ENCODE measurements around the gene SMURF1. TPM values are rescaled to one million over a fixed set of nuclear protein-coding genes. Genes with fewer than 3 reads are reported as not detected.

The SMURF1 gene
- total RNA-seq, 1 experiment from 2014 or later = 30.2 TPM

DNA sequence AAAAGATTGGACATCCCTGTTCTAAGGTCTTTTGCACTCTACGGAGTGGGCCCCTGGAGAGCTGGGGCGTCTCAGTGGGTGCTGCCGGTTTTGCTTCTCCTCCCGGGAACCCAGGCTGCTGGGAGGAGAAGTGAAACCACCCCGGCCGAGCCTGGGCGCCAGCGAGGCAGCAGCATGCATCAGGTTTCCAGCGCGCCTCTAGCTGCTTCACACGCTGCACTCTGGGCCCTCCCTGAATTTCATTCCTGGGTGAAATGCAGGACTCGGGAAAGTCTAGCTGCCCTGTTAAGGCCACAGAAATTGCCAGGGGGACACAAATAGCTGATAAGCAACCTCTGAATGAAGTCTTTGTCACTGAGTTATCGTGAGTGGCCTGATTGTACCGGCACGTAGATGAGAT is 138.1 kb downstream of the SMURF1 start:
- TF ChIP-seq EZH2 (IDR thresholded peaks at IDR 0.05; ENCODE audit: low read length, unreplicated experiment) = no peak
- TF ChIP-seq, protein P1, sequence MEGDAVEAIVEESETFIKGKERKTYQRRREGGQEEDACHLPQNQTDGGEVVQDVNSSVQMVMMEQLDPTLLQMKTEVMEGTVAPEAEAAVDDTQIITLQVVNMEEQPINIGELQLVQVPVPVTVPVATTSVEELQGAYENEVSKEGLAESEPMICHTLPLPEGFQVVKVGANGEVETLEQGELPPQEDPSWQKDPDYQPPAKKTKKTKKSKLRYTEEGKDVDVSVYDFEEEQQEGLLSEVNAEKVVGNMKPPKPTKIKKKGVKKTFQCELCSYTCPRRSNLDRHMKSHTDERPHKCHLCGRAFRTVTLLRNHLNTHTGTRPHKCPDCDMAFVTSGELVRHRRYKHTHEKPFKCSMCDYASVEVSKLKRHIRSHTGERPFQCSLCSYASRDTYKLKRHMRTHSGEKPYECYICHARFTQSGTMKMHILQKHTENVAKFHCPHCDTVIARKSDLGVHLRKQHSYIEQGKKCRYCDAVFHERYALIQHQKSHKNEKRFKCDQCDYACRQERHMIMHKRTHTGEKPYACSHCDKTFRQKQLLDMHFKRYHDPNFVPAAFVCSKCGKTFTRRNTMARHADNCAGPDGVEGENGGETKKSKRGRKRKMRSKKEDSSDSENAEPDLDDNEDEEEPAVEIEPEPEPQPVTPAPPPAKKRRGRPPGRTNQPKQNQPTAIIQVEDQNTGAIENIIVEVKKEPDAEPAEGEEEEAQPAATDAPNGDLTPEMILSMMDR (conservative IDR thresholded peaks at IDR 0.05; ENCODE audit: low read depth, low read length) = no peak
- DNase-seq (no peak), ATAC-seq (no peak)
- H3F3A ChIP-seq (ENCODE audit: low read length, unreplicated experiment) = no peaks in the 10 kb centered on the region
- intact Hi-C loops (cut with micrococcal nuclease) = no loop called here
- no peaks in the 10 kb centered on the region for H3K9me2 ChIP-seq (replicated peaks; ENCODE audit: low read length)
- no peaks in the 10 kb centered on the region for H4K20me1 ChIP-seq (ENCODE audit: low read length)
- no peaks in the 10 kb centered on the region for H3K9me3 ChIP-seq (ENCODE audit: low read length)
- no TSS peak for BruUV-seq (replicated peaks)
- ChIA-PET POLR2A (ENCODE audit: unreplicated experiment) (no interaction called here), CTCF (no interaction called here)
- H3K79me2 ChIP-seq (ENCODE audit: low read length) = no peaks in the 10 kb centered on the region
- H3K36me3 ChIP-seq (ENCODE audit: low read depth, low read length) = peaks cover 13% of the 10 kb centered on the region; the same call in 1 of the 2 replicates
- no peak overlapping the region for H3K27ac ChIP-seq (ENCODE audit: low read length)
- no peak overlapping the region for H3K4me3 ChIP-seq (ENCODE audit: low read length)
- no peak overlapping the region for H3K9ac ChIP-seq (ENCODE audit: low read length)
- H2AFZ ChIP-seq (ENCODE audit: low read length) = no peak overlapping the region
- H3K27me3 ChIP-seq (ENCODE audit: low read length) = no peaks in the 10 kb centered on the region
- no peak overlapping the region for H3K4me2 ChIP-seq (ENCODE audit: low read length)
- no peaks in the 10 kb centered on the region for H3K4me1 ChIP-seq (ENCODE audit: insufficient read depth, low read length)

DNA sequence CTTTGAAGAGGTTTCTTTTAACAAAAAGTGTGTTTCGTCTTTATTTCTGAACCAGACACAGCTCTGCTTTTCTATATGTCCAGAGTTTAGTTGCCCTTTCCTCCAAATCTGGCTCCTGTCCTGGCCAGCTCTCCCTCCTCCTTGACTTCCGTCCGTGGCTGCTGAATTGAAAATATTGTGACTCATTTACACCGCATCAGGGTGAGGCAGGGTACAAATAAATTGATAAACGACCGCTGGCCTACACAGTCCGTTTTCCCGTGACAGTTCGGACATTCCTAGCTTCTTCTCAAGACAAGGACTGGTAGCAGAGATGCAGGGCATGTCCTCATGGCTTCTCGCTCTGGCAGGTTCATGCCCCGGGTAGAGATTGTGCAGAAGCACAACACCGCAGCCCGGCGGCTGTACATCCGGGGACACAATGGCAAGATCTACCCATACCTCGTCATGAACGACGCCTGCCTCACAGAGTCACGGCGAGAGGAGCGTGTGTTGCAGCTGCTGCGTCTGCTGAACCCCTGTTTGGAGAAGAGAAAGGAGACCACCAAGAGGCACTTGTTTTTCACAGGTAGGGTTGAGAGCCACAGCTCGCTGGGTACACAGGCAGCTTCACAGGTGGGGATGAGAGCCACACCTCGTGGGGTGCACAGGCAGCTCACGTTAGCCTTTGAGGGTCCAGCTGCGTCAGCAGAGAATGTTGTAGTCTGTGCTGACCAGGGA is 139.0 kb downstream of the SMURF1 start:
- ChIA-PET POLR2A (ENCODE audit: unreplicated experiment) (no interaction called here), CTCF (no interaction called here)
- no peaks in the 10 kb centered on the region for H3K9me3 ChIP-seq (ENCODE audit: low read length)
- peaks cover 11% of the 10 kb centered on the region; the same call in 1 of the 2 replicates for H3K36me3 ChIP-seq (ENCODE audit: low read depth, low read length)
- ATAC-seq (no peak), DNase-seq (no peak)
- H3K4me3 ChIP-seq (ENCODE audit: low read length) = no peak overlapping the region
- H2AFZ ChIP-seq (ENCODE audit: low read length) = no peak overlapping the region
- H3K27me3 ChIP-seq (ENCODE audit: low read length) = no peaks in the 10 kb centered on the region
- TF ChIP-seq EZH2 (IDR thresholded peaks at IDR 0.05; ENCODE audit: low read length, unreplicated experiment) (no peak), EZH2phosphoT487 (IDR thresholded peaks at IDR 0.05; ENCODE audit: borderline replicate concordance, low read length) (no peak)
- TF ChIP-seq, protein P1 (conservative IDR thresholded peaks at IDR 0.05; ENCODE audit: low read depth, low read length) = no peak
- no peaks in the 10 kb centered on the region for H3K4me1 ChIP-seq (ENCODE audit: insufficient read depth, low read length)
- H3K27ac ChIP-seq (ENCODE audit: low read length) = no peak overlapping the region
- no peaks in the 10 kb centered on the region for H4K20me1 ChIP-seq (ENCODE audit: low read length)
- no peaks in the 10 kb centered on the region for H3K9me2 ChIP-seq (replicated peaks; ENCODE audit: low read length)
- H3K4me2 ChIP-seq (ENCODE audit: low read length) = no peak overlapping the region
- no peak overlapping the region for H3K9ac ChIP-seq (ENCODE audit: low read length)
- no peaks in the 10 kb centered on the region for H3F3A ChIP-seq (ENCODE audit: low read length, unreplicated experiment)
- no TSS peak for BruUV-seq (replicated peaks)
- intact Hi-C loops (cut with micrococcal nuclease) = no loop called here
- no peaks in the 10 kb centered on the region for H3K79me2 ChIP-seq (ENCODE audit: low read length)

DNA sequence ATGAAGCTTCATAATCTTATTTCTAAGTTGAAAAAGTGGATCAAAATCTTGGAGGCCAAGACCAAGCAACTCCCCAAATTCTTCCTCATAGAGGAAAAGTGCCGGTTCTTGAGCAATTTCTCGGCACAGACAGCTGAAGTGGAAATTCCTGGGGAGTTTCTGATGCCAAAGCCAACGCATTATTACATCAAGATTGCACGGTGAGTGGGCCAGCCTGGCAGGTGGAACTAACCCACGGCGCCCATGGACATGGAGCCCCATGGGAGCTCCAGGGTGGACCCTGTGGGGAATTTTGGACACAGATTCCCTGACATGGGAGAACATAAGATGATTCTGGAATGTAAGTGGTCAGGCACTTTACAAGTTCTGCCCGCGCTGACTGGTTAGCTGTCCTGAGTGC is 139.7 kb downstream of the SMURF1 start:
- ChIA-PET POLR2A (ENCODE audit: unreplicated experiment) (no interaction called here), CTCF (no interaction called here)
- H3K27ac ChIP-seq (ENCODE audit: low read length) = no peak overlapping the region
- DNase-seq = no peak
- H3K9ac ChIP-seq (ENCODE audit: low read length) = no peak overlapping the region
- H3K4me2 ChIP-seq (ENCODE audit: low read length) = no peak overlapping the region
- H3K36me3 ChIP-seq (ENCODE audit: low read depth, low read length) = peaks cover 11% of the 10 kb centered on the region; the same call in 1 of the 2 replicates
- BruUV-seq (replicated peaks) = no TSS peak
- no peak overlapping the region for H3K4me3 ChIP-seq (ENCODE audit: low read length)
- no peaks in the 10 kb centered on the region for H3K9me3 ChIP-seq (ENCODE audit: low read length)
- no peaks in the 10 kb centered on the region for H3K9me2 ChIP-seq (replicated peaks; ENCODE audit: low read length)
- intact Hi-C loops (cut with micrococcal nuclease) = no loop called here
- no peaks in the 10 kb centered on the region for H3K79me2 ChIP-seq (ENCODE audit: low read length)
- H4K20me1 ChIP-seq (ENCODE audit: low read length) = no peaks in the 10 kb centered on the region
- H3K4me1 ChIP-seq (ENCODE audit: insufficient read depth, low read length) = no peaks in the 10 kb centered on the region
- no peaks in the 10 kb centered on the region for H3F3A ChIP-seq (ENCODE audit: low read length, unreplicated experiment)
- TF ChIP-seq EZH2 (IDR thresholded peaks at IDR 0.05; ENCODE audit: low read length, unreplicated experiment) = no peak
- no peak for TF ChIP-seq EZH2phosphoT487 (IDR thresholded peaks at IDR 0.05; ENCODE audit: borderline replicate concordance, low read length)
- TF ChIP-seq, protein P1 (conservative IDR thresholded peaks at IDR 0.05; ENCODE audit: low read depth, low read length) = no peak
- no peak overlapping the region for H2AFZ ChIP-seq (ENCODE audit: low read length)
- ATAC-seq = no peak
- no peaks in the 10 kb centered on the region for H3K27me3 ChIP-seq (ENCODE audit: low read length)

All from PC-3 (cell line).